Tibial artery (tissue), 4 donors: ENCODE measurements around the gene RSPO4.

ENCODE experiments used
- DNase-seq, 2 donors: peaks; one replicate each; pipeline ENCODE4 v3.0.0-alpha.2; 2019
- H3K27ac ChIP-seq, 2 donors: fragments of 200-600 bp; sonication (generic) in 1 of 2; 1 replicate in 1 of 2; 2 replicates in 1 of 2; pipeline ENCODE4 v1.5.1; 2018 to 2019; ENCODE audit warnings: mild to moderate bottlenecking in 1 of 2
- H3K27me3 ChIP-seq, 2 donors: fragments of 200-600 bp; sonication (generic) in 1 of 2; one replicate each; pipeline versions ENCODE4 v1.5.1 to v1.6.0; 2016 to 2019
- H3K36me3 ChIP-seq, 3 donors: fragments of 200-600 bp; sonication (generic) in 2 of 3; one replicate each; pipeline ENCODE4 v1.5.1; 2016 to 2019; ENCODE audit warnings: mild to moderate bottlenecking in 2 of 3
- H3K4me1 ChIP-seq, 4 donors: fragments of 200-600 bp; sonication (generic) in 2 of 4; 1 replicate in 3 of 4; 2 replicates in 1 of 4; pipeline ENCODE4 v1.5.1; 2016 to 2019
- H3K4me3 ChIP-seq, 2 donors: fragments of 200-600 bp; sonication (generic) in 1 of 2; 1 replicate in 1 of 2; 2 replicates in 1 of 2; pipeline ENCODE4 v1.5.1; 2018 to 2019; ENCODE audit warnings: mild to moderate bottlenecking in 2 of 2
- H3K9me3 ChIP-seq, 3 donors: fragments of 200-600 bp; sonication (generic) in 1 of 3; one replicate each; pipeline ENCODE4 v1.5.1; 2016 to 2019
- CTCF ChIP-seq, 2 experiments: fragments of 200-600 bp in 1 of 2; fragments of 450-650 bp in 1 of 2; IDR thresholded peaks; one replicate each; pipeline ENCODE4 v1.5.1; 2017 to 2019; ENCODE audit warnings: antibody characterized with exemption in 2 of 2, mild to moderate bottlenecking in 1 of 2, moderate library complexity in 1 of 2
- intact Hi-C: fragments of 100-400 bp; cut with DNase I; formaldehyde crosslinking; loops from one replicate; pipeline ENCODE4 v1.15.0; 2023; ENCODE audit warnings: low total_unique reads

The RSPO4 gene

GRCh38 chr20:925516-925915 lies 76.6 kb downstream of the RSPO4 start:
- Histone ChIP-seq H3K4me3 (no peak overlapping the region), H3K27me3 (no peaks in the 10 kb centered on the region), H3K4me1 (peaks cover 0 to 58% (median 18%) of the 10 kb centered on the region in 4 donors), H3K27ac (peak overlapping the region in 1 of 2 donors; percentile 23), H3K9me3 (no peaks in the 10 kb centered on the region), H3K36me3 (no peaks in the 10 kb centered on the region)
- peak in 1 of 2 donors; percentile 48 for DNase-seq
- intact Hi-C loops = no loop called here
- no peak for TF ChIP-seq CTCF (IDR thresholded peaks at IDR 0.05)

GRCh38 chr20:924639-925038 lies 77.5 kb downstream of the RSPO4 start:
- Histone ChIP-seq H3K36me3 (no peaks in the 10 kb centered on the region), H3K4me3 (no peak overlapping the region), H3K27me3 (no peaks in the 10 kb centered on the region), H3K9me3 (no peaks in the 10 kb centered on the region), H3K4me1 (peaks cover 0 to 66% (median 19%) of the 10 kb centered on the region in 4 donors), H3K27ac (no peak overlapping the region)
- DNase-seq = peak in 1 of 2 donors; percentile 37
- TF ChIP-seq CTCF (IDR thresholded peaks at IDR 0.05) = no peak
- intact Hi-C loops = no loop called here

- Histone ChIP-seq H3K9me3 (no peaks in the 10 kb centered on the region), H3K36me3 (no peaks in the 10 kb centered on the region), H3K27me3 (no peaks in the 10 kb centered on the region), H3K4me1 (peaks cover 0 to 67% (median 19%) of the 10 kb centered on the region in 4 donors), H3K27ac (peak overlapping the region; percentile 62 to 67), H3K4me3 (no peak overlapping the region)
- TF ChIP-seq CTCF (IDR thresholded peaks at IDR 0.05) = no peak
- peak; percentile 72 to 89 for DNase-seq
- intact Hi-C loops = no loop called here
Measured at GRCh38 chr20:922781-923180, 79.3 kb downstream of the RSPO4 start.

- peak overlapping the region in 1 of 2 donors; percentile 67 for H3K27ac ChIP-seq
- intact Hi-C loops = no loop called here
- H3K27me3 ChIP-seq = no peaks in the 10 kb centered on the region
- H3K9me3 ChIP-seq = no peaks in the 10 kb centered on the region
- H3K4me1 ChIP-seq = peaks cover 0 to 63% (median 24%) of the 10 kb centered on the region in 4 donors
- no peak overlapping the region for H3K4me3 ChIP-seq
- peak in 1 of 2 donors; percentile 42 for DNase-seq
- TF ChIP-seq CTCF (IDR thresholded peaks at IDR 0.05) = no peak
- no peaks in the 10 kb centered on the region for H3K36me3 ChIP-seq
Measured at GRCh38 chr20:921068-921467, 81.0 kb downstream of the RSPO4 start.

- H3K36me3 ChIP-seq = no peaks in the 10 kb centered on the region
- no peak for TF ChIP-seq CTCF (IDR thresholded peaks at IDR 0.05)
- DNase-seq = no peak
- H3K4me1 ChIP-seq = peaks cover 0 to 63% (median 29%) of the 10 kb centered on the region in 4 donors
- no peak overlapping the region for H3K27ac ChIP-seq
- no peaks in the 10 kb centered on the region for H3K9me3 ChIP-seq
- intact Hi-C loops = no loop called here
- no peaks in the 10 kb centered on the region for H3K27me3 ChIP-seq
- no peak overlapping the region for H3K4me3 ChIP-seq
Measured at GRCh38 chr20:920311-920710, 81.8 kb downstream of the RSPO4 start.

GRCh38 chr20:919491-919916 lies 82.6 kb downstream of the RSPO4 start:
- no peaks in the 10 kb centered on the region for H3K36me3 ChIP-seq
- H3K27me3 ChIP-seq = no peaks in the 10 kb centered on the region
- no peak overlapping the region for H3K4me3 ChIP-seq
- intact Hi-C loops = no loop called here
- no peak for TF ChIP-seq CTCF (IDR thresholded peaks at IDR 0.05)
- no peaks in the 10 kb centered on the region for H3K9me3 ChIP-seq
- H3K4me1 ChIP-seq = peaks cover 0 to 63% (median 32%) of the 10 kb centered on the region in 4 donors
- no peak for DNase-seq
- H3K27ac ChIP-seq = no peak overlapping the region
